NCI-H774 (cell line): ENCODE results near the gene ADAMTSL1.

Experiments
- DNase-seq: peaks from one replicate; lab custom pipeline; 2025; lab: John Stamatoyannopoulos, UW

Gene ADAMTSL1

GRCh38 chr9:18703151-18703900 lies 229.4 kb downstream of the ADAMTSL1 start:
- no peak for DNase-seq

- DNase-seq = no peak
Observed at GRCh38 chr9:18703901-18704379, 230.0 kb downstream of the ADAMTSL1 start.

DNA sequence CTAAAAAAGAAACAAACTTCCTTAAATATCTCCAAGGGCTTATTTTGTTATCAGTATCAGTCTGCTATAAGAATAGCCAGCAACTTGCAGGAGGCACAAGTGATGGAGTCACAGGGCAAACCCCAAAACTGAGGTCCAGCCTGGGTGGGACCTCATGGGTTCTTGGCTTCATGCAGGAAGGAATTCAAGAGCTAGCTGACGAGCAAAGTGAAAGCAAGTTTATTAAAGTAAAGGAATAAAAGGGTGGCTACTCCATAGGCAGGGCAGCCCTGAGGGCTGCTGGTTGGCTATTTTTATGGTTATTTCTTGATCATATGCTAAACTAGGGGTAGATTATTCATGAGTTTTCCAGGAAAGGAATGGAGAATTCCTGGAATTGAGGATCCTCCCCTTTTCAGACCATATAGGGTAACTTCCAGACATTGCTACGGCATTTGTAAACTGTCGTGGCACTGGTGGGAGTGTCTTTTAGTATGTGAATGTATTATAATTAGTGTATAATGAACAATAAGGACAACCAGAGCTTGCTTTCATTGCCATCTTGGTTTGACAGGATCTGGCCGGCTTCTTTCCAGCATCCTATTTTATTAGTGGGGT lies 231.9 kb downstream of the ADAMTSL1 start:
- DNase-seq = no peak

DNA sequence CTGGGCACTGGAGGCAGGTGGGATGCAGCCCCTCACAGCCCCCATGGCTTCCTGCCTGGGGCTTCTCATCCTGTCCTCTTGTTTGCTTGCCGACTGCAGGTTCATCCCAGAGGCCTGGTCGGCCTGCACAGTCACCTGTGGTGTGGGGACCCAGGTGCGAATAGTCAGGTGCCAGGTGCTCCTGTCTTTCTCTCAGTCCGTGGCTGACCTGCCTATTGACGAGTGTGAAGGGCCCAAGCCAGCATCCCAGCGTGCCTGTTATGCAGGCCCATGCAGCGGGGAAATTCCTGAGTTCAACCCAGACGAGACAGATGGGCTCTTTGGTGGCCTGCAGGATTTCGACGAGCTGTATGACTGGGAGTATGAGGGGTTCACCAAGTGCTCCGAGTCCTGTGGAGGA lies 232.7 kb downstream of the ADAMTSL1 start:
- DNase-seq = no peak

- DNase-seq = no peak
Observed at GRCh38 chr9:18707061-18707461, 233.1 kb downstream of the ADAMTSL1 start.

GRCh38 chr9:18707489-18708205 lies 233.7 kb downstream of the ADAMTSL1 start:
- no peak for DNase-seq

DNA sequence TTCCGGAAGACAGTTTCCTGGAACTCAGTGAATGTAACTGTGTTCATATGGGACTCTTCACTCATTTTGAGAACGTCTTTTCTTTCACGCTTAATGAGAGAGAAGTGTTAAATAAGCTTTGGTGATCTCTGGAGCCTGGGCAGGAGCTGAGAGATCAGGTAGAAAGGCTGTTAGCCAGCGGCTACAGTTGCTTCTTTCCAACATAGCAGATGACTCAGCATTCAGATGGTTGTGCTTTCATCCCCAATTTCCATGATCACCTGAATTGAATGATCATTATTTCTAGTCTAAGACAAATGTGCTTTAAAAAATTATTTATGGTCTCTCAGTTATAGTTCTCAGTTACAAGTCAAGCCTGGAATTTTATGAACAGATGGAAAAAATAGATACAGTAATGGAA lies 234.5 kb downstream of the ADAMTSL1 start:
- DNase-seq = no peak

GRCh38 chr9:18710065-18710464 lies 236.1 kb downstream of the ADAMTSL1 start:
- no peak for DNase-seq

- DNase-seq = no peak
Observed at GRCh38 chr9:18717759-18718158, 243.8 kb downstream of the ADAMTSL1 start.

- DNase-seq = no peak
Observed at GRCh38 chr9:18718393-18718792, 244.4 kb downstream of the ADAMTSL1 start.

GRCh38 chr9:18718932-18719331 lies 245.0 kb downstream of the ADAMTSL1 start:
- no peak for DNase-seq

DNA sequence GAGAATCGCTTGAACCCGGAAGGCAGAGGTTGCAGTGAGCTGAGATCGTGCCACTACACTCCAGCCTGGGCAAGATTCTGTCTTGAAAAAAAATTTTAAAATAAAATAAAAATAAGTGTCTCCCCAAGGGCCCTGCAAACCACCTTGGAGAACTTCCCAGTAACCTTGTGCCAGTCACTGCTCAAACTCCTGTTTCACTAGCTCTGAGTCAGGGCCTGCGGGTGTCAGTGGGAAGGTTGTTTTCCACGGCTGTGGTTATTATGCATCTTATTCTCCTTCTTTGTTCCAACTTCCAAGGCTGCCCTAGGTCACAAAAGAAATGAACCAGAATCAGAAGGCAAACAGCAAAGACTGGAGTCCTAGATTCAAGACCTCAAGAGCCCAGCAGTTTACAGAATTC lies 246.7 kb downstream of the ADAMTSL1 start:
- no peak for DNase-seq

DNA sequence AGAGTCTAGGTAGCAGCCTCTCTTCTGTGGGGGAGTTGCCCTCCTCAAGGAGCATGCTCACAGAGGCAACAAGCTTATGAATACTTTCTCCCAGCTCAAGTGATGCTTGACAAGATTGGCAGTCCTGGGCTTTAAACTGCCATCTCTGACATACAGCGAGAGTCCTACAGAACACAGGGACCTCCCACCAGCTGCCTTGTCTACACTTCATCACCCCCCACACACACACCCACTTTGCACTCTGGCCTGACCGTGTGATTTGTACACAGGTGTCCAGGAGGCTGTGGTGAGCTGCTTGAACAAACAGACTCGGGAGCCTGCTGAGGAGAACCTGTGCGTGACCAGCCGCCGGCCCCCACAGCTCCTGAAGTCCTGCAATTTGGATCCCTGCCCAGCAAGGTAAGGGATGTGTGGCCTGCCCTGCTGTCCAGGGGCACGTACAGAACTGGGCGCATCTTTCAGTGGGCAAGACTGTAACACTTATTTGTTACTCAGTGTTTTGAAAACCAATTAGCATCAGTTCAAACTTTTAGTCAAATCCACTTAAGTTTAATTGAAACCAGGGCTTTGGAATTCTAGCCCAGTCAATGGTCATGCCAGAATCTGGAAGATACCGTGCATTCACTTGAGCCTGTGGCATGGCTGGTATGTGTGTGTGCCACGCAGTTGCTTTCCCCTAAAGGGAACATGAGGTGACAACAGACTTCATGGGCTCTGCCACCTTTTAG lies 247.5 kb downstream of the ADAMTSL1 start:
- DNase-seq = peak; percentile 53

DNA sequence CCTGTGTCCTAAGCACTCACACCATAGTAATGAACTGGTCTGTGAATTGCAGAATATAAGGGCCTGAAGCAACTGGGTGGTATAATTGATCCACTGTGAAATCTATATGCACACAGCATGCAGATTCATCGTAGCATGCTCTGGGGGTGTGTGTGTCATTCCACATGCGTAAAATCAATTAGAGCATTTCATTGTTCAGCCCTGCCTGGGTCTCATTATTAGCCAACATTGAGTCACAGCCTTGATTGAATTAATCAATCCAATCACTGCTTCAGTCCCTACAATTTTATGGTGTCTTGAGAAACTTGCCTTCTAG lies 248.0 kb downstream of the ADAMTSL1 start:
- DNase-seq = no peak

DNA sequence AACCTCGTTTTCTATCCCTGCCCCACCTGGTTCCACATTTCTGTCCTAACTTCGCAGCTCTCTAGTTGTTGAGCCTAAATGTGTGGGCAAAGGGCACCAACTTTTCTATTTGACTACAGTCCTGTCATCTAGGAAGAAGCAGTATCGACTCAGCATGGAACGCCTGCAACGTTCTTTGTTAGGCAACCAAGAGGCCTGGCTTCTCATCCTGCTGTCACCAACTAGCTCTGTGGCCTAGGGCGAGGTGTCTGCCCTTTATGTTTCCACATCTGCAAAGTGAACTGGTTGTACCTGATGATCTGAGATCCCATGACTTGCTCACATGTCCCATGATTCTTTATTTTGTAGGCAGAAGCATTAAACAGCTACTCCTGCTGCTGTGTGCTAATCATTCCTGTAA lies 248.9 kb downstream of the ADAMTSL1 start:
- DNase-seq = no peak

GRCh38 chr9:18723366-18723765 lies 249.4 kb downstream of the ADAMTSL1 start:
- DNase-seq = no peak

DNA sequence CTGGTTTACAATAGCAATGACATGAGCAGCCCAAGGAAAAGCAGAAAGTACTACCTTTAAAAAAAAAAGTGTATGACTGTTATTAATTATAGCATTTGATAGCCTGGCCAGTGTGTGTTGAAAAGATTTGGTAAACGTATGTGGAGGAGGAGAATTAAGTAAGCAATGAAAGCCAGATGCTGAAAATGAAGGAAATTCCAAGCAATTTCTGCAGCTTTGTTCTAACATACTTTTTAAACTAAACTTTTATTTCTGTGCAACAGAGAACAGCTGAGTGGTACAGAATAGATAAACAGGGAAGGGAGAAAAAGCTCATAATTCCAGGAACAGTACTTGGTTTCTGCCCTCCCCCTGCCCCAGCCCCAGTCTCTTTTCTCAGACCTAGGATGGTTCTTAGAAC lies 252.6 kb downstream of the ADAMTSL1 start:
- no peak for DNase-seq

DNA sequence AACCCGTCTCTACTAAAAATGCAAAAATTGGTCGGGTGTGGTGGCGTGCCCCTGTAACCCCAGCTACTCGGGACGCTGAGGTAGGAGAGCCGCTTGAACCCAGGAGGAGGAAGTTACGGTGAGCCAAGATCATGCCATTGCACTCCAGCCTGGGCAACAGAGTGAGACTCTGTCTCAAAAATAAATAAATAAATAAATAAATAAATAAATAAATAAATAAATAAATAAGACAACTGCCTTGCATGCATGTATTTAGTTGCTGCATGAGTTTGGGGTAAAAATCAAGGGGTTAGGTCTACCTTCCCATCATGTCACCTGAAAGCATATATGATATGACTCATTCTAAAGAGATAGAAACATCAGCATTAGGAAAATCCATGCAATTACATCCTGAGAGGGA lies 254.0 kb downstream of the ADAMTSL1 start:
- no peak for DNase-seq

- DNase-seq = no peak
Observed at GRCh38 chr9:18728642-18729041, 254.7 kb downstream of the ADAMTSL1 start.

DNA sequence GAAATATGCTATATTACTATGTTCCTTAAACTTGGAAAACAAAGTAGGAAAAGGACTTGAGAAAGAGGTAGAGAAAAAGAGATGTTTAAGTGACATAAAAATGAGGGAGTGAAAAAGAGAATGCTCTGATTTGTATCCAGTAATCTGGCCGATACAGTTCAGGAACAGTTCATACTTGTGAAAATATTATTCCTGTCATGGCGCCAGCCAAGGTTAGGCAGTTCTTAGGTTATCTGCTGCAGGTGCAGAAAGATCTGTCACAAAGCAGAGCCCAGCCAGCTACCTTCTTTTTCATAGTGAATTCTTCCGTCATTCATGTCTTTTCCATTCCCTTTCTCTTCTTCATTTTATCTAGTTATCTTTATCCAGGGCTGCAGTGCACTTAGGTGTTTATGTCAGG lies 256.3 kb downstream of the ADAMTSL1 start:
- DNase-seq = no peak

GRCh38 chr9:18739127-18739526 lies 265.2 kb downstream of the ADAMTSL1 start:
- no peak for DNase-seq

- no peak for DNase-seq
Observed at GRCh38 chr9:18739641-18740318, 265.8 kb downstream of the ADAMTSL1 start.
